Fibroblast of the aortic adventitia (primary cell): ENCODE results near the gene SGCA. TPM values are rescaled to one million over a fixed set of nuclear protein-coding genes. Genes with fewer than 3 reads are reported as not detected.

ENCODE experiments used
- DNase-seq: peaks from one replicate; pipeline ENCODE4 v3.0.0-alpha.2; 2010; ENCODE audit warnings: low read depth
- H3K4me3 ChIP-seq: 2 replicates; pipeline ENCODE4 v1.5.1; 2011; ENCODE audit warnings: low read depth, mild to moderate bottlenecking, control low read depth, low read length, moderate library complexity
- total RNA-seq: library from RNA; depleted of rRNA; stranded (reverse); fragments of >200 nt; gene quantifications from 2 replicates; pipeline ENCODE4 v1.2.3, GENCODE V29; 2012; ENCODE audit warnings: low replicate concordance
- TF ChIP-seq, protein P1 (sequence below): IDR thresholded peaks from 2 replicates; pipeline ENCODE4 v1.5.1; 2011; ENCODE audit warnings: mild to moderate bottlenecking, low read length, control low read depth, inconsistent platforms; ENCODE audit not compliant: insufficient read depth

Gene SGCA
- total RNA-seq, 1 donor = 0.90 TPM

DNA sequence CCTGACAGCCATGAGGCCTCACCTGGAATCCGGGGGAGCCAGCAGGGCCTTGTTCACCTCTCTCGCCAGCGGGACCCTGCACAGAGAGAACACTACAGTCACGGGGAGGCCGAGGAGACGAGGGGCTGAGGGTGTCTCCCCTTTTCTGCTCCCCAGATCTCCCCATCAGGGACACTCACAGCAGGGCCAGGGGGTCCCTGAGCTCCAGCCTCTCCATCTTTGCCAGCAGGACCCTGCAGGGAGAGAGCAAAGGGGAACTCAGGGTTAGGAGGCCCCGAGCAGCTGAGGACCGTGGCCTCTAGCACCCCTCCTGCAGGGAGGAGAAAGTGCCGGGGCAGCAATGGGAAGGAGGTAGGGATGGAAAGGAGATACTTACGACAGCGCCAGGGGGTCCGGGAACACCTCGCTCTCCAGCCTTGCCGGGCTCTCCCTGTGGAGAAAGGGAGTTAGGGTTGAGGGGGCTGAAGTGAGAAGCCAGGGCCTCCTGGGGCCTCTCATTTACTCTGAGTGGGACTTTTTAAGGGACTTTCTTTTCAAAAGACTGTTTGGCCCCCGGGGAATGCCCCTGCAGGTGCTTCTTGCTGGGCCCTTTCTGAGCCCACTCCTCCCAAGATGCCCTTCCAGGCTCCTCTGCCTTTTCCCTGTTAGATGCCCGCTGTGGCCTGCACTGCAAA lies 26.9 kb downstream of the SGCA start:
- TF ChIP-seq, protein P1, sequence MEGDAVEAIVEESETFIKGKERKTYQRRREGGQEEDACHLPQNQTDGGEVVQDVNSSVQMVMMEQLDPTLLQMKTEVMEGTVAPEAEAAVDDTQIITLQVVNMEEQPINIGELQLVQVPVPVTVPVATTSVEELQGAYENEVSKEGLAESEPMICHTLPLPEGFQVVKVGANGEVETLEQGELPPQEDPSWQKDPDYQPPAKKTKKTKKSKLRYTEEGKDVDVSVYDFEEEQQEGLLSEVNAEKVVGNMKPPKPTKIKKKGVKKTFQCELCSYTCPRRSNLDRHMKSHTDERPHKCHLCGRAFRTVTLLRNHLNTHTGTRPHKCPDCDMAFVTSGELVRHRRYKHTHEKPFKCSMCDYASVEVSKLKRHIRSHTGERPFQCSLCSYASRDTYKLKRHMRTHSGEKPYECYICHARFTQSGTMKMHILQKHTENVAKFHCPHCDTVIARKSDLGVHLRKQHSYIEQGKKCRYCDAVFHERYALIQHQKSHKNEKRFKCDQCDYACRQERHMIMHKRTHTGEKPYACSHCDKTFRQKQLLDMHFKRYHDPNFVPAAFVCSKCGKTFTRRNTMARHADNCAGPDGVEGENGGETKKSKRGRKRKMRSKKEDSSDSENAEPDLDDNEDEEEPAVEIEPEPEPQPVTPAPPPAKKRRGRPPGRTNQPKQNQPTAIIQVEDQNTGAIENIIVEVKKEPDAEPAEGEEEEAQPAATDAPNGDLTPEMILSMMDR = no peak
- peak; percentile 24 for DNase-seq
- H3K4me3 ChIP-seq = peak overlapping the region; percentile 42

DNA sequence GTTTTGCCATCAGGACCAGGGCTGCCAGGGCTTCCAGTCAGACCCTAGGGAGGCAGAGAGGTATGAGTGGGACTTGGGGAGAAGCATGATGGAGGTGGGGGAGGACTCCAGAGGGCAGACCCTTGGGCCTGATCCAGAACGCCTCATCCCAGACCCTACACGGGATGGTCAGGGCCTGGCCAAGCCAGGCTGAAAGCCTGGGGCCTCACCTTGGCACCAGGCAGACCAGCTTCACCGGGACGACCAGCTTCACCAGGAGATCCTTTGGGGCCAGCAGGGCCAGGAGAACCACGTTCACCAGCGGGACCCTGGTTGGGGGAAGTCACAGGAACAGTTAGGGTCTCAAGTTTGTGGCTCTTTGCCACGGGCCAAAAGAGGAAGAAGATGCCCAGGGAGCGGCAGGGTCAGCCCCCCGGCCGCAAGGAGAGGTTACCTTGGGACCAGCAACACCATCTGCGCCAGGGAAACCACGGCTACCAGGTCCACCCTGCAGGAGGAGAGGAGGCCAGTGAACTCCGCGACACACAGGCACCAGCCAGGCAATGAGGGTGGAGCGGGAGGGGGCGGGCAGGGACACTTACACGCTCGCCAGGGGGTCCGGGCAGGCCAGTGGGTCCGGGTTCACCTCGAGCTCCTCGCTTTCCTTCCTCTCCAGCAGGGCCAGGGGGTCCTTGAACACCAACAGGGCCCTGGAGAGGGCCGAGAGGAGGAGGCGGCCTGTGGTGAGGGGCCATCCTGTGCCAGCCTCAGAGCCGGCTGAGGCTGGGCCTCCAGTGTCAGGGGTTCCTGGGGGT lies 28.5 kb downstream of the SGCA start:
- peak overlapping the region; percentile 73 for H3K4me3 ChIP-seq
- DNase-seq = peak; percentile 45
- TF ChIP-seq, protein P1 = no peak

DNA sequence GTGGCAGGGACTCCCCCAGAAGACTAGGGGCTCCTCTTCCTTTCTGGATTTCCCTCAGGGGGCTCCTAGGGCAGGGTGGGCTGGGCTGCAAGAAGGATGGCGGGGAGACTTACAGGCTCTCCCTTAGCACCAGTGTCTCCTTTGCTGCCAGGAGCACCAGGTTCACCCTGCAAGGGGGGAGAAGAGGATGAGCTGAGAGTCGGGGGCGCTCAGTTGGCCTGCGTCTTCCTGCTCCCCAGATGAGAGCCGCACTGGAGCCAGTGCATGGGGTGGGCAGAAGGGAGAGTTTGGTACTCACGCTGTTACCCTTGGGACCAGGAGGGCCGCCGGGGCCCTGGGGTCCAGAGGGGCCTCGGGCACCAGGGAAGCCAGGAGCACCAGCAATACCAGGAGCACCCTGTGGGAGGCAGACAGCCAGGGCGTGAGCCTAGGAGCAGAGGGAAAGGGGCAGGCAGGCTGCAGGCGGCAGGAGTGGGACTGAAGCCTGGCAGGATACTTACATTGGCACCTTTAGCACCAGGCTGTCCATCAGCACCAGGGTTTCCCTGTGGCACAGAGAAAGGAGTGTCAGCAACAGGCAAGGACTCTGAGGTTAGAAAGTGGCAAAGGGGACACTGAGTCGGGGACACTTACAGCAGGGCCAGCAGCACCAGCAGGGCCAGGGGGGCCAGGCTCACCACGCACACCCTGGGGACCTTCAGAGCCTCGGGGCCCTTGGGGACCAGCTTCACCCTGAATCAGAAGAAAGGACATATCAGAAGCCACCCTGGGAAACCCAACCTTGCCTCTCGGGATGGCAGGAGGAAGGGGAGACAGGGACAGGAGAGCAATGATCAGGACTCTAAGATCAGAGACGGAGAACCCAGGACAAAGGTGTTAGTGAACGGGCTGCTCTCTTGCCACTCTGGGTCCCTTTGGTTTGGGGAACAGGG lies 29.4 kb downstream of the SGCA start:
- H3K4me3 ChIP-seq = peak overlapping the region; percentile 73
- TF ChIP-seq, protein P1 = peak; percentile 65
- peak; percentile 68 for DNase-seq

DNA sequence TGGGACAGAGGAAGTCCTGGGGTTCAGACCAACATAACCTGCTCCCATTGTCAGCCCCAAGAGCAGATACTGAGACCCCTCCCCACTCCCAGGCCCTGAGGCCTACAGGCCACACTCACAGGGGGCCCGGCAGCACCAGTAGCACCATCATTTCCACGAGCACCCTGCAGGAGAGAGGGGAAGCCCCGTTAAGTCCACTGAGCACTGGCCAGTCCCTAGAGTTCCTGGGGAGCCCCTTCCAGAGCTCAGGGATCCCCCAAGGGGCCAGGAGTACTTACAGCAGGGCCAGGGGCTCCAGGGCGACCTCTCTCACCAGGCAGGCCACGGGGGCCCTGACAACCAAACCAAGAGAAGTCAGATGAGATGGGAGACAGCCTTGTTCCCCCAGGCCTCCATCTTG lies 30.2 kb downstream of the SGCA start:
- TF ChIP-seq, protein P1 = no peak
- H3K4me3 ChIP-seq = peak overlapping the region; percentile 73
- peak; percentile 27 for DNase-seq

DNA sequence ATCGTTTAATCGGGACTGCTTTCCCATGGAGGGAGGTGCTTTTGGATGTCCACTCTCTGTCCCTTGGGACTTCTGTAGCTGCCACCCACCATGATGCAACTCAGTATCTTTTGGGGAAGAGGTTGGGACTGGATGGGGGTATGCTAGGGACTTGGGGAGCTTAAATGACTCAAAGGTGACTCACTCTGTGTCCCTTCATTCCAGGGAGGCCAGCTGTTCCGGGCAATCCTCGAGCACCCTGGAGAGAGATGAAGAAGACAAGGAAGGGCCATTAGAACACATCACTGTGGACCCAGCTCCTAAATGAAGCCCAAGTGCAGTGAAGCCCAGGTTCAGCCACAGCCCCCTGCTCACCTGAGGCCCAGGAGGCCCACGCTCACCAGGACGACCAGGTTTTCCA lies 31.0 kb downstream of the SGCA start:
- TF ChIP-seq, protein P1 = no peak
- H3K4me3 ChIP-seq = peak overlapping the region; percentile 73
- DNase-seq = peak; percentile 78

DNA sequence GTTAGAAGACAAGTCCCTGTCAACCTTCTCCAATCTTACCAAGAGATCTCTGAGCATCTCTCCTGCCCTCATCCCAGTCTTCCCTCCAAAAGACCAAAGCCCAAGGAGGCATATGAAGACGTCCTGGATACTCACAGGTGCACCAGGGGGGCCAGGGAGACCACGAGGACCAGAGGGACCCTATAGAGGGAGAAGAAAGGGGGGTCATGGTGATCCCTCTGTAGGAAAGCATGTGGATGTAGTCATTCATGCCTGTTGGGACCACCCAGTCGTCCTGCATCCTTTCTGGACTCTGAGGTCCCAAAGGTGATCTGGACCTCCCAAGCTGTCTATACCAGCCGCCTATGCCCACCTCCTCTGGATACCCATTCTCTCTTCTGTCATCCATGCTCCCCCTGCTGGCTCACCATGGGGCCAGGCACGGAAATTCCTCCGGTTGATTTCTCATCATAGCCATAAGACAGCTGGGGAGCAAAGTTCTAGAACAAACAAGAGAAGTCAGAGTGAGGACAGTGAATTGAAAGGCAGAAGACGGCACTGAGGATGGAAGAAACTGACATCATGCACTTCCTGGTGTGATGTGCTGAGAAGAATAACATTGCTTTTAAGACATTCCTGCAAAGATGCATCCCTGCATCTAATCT lies 32.3 kb downstream of the SGCA start:
- H3K4me3 ChIP-seq = peak overlapping the region; percentile 73
- DNase-seq = peak; percentile 70
- TF ChIP-seq, protein P1 = peak; percentile 73
